ENCODE results near the gene MKNK1.
"Not testable (repeated sequence)": the region's sequence is repeated elsewhere in the genome, so short reads cannot be mapped to it uniquely, and the experiment has no call there.

MKNK1 gene

DNA sequence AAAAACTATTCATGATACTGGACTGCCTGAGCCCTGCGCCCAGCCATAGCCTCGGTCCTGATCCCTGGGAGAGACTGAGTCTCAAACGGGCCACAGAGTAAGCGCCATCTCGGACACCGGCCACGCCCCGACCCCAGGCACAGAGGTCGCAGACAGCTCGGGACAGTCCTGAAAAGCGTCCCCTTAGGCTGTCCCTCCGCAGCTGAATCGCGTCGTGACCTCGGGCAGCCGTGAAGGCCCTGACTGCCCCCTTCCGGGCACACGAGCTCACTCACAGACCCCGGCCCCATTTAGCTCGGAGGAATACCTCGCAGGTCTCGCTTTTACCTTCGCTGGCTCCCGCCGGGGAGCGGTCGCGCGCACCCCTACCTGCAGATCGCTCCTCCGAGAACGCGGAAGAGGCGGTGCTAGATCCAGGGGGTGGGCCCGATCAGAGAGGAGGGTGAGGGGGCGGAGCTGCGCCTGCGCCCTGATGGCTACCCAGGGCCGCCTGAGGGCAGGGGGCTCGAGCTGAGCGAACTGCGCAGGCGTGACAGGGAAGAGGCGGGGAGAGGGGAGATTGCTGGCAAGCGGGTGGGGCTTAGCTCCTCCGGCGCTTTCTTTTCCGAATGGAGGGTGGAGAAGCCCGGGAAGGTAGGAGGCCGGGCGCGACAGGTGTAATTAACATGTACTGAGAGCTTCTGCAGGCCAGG is at the start of gene MKNK1:
TSS of gene MKNK1 (minus strand) at position 411 of the 692 bp plus-strand sequence. CDS start 20,941 bp downstream, outside the sequence.
- DNase-seq (ENCODE audit: low read depth) = peak; percentile 94

DNA sequence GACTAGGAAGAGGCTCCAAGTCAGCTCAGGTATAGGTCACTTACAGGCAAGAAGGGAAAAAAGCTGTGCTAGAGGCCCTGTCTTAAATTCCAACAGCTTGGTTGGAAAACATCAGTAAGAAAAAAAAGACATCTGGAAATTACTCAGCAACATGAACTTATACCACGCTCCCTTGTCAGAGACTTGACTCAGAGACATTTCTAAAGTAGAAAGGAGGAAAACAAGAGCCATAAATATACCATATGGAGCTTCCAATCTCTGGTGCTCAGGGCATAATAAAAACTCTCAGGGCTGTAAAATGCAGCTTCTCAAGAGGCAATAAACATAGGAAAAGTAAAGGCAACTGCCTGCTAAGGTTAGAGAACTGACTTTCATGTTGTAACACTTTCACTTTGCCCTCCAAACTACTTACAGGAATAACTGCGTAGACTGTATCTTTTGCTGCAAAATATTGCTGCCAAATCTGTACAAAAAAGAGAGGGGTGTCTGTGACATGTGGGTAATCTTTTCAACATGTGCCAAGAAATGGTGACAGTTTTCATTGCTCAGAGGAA is 49.4 kb upstream of the MKNK1 start:
- DNase-seq (ENCODE audit: low read depth) = peak; percentile 75

DNA sequence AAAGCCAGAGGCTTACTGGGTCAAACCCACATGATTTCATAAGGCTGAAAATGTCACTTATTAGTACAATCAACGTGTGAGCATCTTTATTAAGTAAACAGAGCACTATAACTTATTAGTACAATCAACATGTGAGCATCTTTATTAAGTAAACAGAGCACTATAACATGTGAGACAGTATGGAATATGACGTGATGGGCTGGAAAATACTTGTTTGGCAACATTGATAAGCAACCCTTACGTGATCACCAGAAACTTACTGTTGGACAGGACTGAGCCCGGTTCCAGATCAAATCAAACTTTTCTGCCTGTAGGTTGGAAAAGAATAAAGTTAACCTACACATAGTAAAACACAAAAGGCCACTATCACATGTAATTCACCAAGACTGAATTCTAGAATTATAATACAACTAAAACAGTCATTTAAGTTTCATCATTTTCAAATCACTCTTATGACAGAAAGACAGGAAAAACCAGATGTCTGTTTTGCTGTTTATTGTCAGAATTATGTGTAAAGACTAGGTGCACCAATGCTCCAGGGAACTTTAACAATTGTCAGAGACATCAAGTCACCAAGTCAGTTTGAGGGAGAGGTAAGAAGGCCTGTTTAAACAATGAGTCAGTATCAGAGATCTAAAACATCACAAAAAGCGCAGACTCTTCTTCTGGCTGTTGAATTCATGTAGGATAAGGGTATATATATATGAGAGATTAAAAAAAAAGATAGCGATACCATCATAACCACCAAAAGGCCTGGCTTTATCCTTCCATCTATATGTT is 48.4 kb upstream of the MKNK1 start:
- DNase-seq (ENCODE audit: low read depth) = no peak

DNA sequence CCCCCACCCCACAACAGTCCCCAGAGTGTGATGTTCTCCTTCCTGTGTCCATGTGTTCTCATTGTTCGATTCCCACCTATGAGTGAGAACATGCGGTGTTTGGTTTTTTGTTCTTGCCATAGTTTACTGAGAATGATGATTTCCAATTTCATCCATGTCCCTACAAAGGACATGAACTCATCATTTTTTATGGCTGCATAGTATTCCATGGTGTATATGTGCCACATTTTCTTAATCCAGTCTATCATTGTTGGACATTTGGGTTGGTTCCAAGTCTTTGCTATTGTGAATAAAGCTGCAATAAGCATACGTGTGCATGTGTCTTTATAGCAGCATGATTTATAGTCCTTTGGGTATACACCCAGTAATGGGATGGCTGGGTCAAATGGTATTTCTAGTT is 47.1 kb upstream of the MKNK1 start:
- not testable (repeated sequence) for DNase-seq (ENCODE audit: low read depth)

DNA sequence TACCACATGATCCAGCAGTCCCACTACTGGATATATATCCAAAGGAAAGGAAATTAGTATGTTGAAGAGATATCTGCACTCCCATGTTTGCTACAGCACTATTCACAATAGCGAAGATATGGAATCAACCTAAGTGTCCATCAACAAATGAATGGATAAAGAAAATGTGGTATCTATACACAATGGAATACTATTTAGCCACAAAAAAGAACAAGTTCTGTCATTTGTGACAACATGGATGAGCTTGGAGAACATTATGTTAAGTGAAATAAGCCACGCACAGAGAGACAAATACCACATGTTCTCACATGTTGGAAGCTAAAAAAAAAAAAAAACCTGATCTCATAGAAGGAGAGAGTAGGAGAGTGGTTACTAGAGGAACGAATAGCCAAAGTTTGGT is 46.4 kb upstream of the MKNK1 start:
- DNase-seq (ENCODE audit: low read depth) = no peak

DNA sequence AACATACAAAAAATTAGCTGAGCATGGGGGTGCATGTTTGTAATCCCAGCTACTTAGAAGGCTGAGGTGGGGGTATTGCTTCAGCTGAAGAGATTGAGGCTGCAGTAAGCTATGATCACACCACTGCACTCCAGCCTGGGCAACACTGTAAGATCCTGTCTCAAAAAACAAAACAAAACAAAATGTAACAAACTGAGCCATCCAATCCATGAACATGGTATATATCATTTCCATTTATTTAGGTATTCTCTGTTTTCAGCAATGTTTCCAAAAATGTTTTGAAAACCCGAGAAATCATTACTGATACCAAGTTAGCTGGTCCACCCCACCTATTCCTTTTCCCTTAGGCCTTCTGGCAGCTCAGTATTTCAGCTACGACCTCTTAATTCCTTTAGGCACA is 45.7 kb upstream of the MKNK1 start:
- DNase-seq (ENCODE audit: low read depth) = no peak

DNA sequence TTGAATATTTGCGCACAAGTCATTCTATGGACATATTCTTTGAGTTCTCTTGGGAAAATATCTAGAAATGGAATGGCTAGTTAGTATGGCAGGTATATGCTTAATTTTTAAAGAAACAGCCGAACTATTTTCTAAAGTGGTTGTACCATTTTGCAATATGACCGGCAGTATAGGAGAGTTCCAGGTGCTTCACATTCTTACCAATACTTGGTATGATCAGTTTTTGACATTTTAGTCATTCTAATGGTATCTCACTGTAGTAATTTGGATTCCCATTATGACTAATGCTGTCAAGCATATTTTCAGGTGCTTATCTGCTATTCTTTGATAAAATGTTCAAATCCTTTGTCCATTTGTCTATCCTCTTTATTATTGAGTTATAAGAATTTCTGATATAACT is 43.5 kb upstream of the MKNK1 start:
- DNase-seq (ENCODE audit: low read depth) = no peak

DNA sequence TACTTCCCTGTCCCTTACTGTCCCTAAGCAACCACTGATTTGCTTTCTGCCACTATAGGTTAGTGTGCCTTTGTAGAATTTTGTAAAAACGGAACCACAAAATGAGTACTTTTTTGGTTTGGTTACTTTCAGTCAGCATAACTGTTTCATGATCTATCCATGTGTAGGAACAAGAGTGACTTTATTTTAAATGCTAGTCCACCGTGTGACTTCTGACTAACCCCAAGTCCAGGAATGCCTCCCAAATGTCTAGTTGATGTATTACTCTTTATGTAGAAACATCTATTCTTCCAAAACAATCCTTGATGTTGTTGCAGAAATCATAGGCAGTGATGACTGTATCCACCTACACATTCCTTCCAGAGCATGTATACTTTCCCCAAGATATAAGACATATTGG is 42.8 kb upstream of the MKNK1 start:
- DNase-seq (ENCODE audit: low read depth) = peak; percentile 8

DNA sequence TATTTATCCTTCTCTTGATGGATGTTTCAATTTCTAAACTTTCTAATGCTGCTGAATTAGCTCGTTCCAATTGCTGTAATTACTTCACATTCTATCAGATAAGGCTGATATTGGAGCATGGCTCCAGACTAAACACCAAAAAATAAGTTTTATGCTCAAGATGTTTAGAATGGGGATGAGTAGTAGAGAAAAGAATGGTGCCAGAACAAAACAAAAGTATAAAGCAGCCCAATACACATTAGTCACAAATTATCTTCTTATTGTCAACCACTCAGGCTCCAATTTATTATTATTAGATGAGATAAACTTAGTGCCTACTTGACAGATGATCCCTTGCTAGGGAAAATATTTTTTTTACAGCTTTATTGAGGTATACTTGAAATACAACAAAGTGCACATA is 42.3 kb upstream of the MKNK1 start:
- DNase-seq (ENCODE audit: low read depth) = peak; percentile 30

DNA sequence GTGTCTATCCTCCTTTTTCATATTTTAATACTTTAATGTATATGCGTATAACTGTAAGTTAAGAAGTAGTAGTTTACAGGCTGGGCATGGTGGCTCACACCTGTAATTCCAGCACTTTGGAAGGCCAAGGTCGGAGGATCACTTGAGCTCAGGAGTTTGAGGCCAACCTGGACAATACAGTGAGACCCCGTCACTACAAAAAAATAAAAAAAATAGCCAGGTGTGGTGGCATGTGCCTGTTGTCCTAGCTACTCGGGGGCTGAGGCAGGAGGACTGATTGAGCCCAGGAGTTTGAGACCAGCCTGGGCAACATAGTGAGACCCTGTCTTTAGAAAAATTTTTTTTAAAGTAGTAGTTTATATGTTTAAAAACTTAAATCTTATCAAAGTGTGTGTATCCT is 41.7 kb upstream of the MKNK1 start:
- DNase-seq (ENCODE audit: low read depth) = no peak

DNA sequence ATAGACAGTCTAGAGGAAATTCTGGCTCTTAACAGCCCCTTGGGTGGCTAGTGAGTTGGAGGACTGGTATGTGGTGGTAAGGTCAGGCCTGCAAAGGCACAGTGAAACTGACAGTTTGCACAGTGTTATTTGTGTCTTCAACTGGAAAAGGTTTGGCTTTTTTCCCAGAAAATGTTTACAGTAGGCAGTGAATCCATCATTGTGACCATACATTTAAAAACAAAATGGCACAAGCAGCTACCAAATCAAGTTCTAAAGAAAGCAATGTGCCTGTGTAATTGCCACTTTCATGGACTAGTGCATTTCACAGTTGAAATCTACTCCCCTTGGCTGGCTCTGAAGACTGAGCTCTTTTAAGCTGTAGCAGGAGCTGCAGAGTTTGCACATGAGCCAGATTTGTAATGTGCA is 39.3 kb upstream of the MKNK1 start:
- peak; percentile 96 for DNase-seq (ENCODE audit: low read depth)

DNA sequence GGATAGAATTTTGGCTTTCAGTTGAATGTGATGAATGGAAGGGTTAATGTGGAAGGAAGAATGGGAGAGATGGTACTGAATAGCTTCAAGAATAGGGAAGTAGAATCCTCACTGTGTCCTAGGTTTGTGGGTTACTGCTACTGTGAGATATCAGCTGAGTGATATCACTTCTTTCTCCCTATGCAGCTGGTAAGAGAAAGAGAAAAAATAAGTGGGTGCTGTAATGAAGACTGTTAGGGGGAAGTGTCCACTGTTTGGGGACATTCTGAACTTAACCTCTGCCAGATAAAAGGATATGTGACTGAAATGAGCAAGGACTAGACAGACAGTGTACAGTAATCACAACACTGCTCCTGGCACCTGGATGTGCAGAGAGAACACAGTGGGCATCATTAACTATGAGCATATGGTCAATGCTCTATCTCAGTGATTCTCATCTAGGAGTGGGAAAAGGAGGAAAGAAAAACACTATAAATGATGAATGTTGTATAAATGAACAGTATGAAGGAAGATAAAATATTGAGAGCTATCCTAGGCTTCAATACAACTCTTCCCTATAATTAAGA is 38.1 kb upstream of the MKNK1 start:
- DNase-seq (ENCODE audit: low read depth) = no peak

DNA sequence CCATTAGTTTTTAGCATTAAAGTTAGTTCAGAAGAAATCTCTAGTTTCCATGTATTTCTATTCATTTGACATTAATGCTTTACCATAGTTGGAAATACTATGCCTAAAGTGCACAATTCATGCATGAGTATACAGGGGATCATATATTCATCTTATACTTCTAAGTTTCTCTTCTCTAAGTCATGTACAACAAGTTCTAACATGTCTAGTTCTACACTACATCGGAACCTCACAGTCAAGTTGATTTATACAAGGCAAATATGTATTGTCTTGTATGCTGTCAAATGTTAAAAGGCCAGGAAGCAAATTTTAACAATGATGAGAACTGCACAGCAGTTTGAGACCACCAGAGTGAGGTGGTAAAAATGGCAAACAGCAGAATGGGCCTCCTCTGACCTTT is 35.5 kb upstream of the MKNK1 start:
- no peak for DNase-seq (ENCODE audit: low read depth)

DNA sequence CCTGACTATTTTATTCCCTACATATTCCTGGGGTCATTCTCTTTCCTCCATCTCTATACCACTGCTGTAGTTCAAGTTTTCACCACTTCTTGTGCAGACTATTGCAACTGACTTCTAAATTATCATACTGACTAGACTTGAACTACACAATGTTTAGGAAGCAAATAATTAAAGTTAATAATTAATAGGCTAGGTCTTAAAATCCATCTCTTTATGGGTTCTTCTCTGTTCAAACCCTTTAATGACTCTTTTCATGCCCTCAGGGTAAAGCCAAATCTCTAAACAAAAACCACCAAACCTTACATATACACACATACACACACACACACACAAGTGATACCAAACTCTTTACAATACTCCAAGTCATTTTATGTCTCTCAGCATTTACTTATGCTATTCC is 34.9 kb upstream of the MKNK1 start:
- DNase-seq (ENCODE audit: low read depth) = no peak

DNA sequence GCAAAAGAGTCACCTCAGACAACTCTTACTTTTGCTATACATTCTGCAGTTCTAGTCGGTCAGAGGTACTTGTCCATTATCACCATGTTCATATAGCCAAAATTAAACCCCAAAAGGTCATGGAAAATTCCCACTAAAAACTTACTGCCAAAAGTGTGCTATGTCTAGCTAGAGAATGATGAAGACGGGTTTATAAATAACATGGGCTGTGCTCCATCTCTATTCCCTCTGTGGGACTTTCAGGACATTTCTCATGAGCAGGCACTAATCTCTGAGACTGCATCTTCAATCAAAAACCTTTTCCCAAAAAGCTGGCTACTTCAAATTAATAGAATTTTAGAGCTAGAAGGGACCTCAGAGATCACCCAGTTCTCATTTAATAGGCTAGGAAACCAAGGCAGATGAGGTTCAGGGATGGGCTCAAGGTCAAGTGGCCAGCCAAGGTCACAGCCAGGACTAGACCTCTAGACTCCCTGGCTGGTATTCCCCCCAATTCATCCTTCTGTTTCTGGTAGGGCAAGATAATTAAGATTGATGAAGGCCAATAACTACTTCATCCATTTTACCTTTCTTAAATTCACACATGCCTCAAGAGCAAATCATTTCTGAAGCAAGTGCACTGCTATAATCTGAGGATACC is 33.5 kb upstream of the MKNK1 start:
- DNase-seq (ENCODE audit: low read depth) = no peak

DNA sequence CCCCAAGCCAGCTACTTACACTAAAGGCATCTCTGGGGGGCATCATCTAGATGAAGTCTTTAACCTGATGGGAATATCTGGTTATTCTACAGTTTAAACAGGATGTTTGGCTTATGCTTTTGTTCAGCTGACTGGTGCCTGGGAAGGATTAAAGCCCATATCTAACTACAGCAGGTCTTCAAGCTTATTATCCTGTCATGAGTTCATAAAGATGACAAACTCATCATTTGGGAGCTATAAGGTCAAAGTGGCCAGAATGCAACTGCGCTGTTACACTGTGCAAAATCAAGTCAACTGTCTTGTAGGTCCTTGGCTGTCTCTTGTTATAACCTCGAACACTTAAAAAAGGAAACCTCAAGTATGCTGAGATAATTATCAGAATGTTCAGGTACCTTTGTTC is 31.1 kb upstream of the MKNK1 start:
- no peak for DNase-seq (ENCODE audit: low read depth)

DNA sequence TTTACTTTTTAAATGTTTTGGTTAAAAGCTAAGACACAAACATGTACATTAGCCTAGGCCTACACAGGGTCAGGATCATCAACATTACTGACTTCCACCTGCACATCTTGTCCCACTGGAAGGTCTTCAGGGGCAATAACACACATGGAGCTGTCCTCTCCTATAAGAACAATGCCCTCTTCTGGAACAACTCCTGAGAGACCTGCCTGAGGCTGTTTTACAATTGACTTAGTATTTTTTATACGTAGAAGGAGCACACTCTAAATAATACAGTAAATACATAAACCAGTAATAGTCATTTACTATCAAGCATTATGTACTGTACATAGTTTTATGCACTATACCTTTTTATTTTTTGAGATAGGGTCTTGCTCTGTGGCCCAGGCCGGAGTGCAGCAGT is 26.7 kb upstream of the MKNK1 start:
- DNase-seq (ENCODE audit: low read depth) = no peak

DNA sequence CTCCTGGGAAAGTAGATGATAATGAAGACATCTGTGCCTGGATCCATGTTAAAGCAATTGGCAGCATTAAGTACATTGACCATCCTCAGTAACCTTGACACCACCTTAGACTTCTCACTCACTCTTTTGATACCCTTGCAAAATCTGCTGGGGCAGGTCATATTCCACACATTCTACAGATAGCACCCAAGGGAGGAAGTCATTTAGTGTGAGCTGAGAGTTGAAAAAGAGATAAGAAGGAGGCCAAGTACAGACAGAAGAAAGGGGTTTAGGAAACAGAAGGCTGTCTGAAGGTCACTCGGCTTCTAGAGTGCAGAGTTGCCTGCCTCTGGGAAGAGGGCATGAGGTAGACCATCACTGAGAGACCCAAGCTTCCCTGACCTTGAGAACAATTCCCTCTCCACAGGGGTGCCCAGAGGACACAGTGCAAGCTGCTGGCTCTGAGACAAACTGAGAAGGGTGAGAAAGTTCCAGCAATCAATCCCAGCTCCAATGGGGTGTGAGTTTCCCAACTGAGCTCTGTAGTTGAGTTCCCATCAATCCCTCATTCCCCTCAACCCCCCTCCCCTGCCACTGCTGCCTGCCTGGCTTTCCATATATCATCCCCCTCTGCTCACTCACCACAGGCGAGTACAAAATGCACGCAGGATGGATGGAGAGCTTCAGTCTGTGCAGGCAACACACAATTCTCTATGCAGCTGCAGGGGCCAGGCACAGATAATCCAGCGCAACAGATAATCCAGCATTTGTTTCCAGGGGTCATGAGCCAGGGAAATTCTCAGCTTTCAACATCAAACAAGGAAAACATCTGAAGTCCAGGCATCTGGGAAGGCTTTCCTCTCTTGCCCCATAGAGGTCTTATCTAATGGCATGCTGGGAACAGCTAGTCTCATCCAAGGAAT is 19.9 kb upstream of the MKNK1 start:
- DNase-seq (ENCODE audit: low read depth) = no peak

DNA sequence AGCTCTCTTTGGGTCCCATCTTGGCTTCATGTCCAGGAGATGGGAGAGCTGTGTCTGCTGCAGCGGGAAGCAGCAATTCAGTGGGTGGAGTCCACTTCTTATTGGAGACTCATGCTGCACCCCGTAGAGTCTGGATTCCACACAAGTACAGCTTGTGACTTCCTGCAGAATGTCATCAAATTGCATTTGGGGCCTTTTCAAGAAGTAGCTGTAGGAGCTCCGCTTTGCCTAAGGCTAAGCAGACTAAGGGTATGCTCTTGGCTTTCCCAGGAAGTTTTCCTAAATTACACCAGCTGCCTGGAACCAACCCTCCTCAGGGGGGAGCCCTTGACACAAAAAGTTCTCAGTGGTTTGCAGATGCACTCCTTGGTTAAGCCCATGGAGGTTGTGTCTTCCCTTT is 18.3 kb upstream of the MKNK1 start:
- peak; percentile 85 for DNase-seq (ENCODE audit: low read depth)

DNA sequence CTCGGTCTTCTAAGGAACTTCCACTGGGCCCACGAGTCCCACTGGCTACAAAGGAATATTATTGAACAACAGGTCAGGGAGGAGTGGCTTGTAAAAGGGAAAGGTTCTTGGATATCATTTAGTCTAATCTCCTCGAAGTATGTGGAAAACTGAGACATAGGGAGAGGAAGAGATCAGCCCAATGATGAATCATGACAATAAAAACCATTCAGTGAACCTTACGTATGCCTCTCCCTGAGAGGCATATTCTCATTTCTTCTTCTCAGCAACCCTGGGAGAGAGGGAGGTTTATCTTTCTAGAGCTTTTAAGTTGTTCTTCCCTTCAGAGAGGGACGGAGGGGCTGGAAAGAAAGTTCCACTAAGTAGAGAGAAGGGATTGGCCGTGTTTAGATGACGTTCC is 17.9 kb upstream of the MKNK1 start:
- DNase-seq (ENCODE audit: low read depth) = peak; percentile 69

DNA sequence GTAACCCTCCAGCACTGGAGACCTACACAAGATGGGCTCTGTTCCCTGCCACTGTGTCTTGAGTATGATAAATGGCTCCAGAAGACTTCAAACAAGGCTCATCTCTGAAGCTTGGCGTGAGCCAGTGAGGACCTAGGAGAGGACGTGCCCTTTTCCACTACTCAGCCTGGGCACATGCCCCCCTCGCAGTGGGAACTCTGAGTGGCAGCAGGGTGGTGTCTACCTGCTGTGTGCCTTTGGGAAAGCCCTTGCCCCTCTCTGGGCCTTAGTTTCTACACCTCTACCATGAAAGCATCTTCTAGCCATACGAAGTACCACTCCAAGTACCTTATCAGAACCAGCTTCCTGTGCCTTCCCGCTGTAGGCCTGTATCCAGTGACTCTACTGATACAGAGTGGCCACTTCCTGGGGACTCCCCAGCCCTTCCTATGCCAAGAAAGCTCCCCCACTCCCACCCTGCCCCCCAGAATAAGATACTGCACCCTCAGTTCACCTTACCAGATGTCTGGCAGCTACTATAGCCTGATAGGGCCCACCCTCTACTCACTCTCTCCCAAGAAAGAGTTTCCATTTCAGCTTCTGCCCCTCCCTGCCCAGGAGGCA is 15.7 kb upstream of the MKNK1 start:
- no peak for DNase-seq (ENCODE audit: low read depth)
